DMS153 treated with DMSO at 0.1 percent for 48 hours (cell line): ENCODE measurements around the gene USP4.
"Not testable (repeated sequence)": the region's sequence is repeated elsewhere in the genome, so short reads cannot be mapped to it uniquely, and the experiment has no call there.

Source experiments
- DNase-seq: peaks from one replicate; lab custom pipeline; 2025; ENCODE audit not compliant: unreplicated experiment; lab: John Stamatoyannopoulos, UW

The USP4 gene, protein sequence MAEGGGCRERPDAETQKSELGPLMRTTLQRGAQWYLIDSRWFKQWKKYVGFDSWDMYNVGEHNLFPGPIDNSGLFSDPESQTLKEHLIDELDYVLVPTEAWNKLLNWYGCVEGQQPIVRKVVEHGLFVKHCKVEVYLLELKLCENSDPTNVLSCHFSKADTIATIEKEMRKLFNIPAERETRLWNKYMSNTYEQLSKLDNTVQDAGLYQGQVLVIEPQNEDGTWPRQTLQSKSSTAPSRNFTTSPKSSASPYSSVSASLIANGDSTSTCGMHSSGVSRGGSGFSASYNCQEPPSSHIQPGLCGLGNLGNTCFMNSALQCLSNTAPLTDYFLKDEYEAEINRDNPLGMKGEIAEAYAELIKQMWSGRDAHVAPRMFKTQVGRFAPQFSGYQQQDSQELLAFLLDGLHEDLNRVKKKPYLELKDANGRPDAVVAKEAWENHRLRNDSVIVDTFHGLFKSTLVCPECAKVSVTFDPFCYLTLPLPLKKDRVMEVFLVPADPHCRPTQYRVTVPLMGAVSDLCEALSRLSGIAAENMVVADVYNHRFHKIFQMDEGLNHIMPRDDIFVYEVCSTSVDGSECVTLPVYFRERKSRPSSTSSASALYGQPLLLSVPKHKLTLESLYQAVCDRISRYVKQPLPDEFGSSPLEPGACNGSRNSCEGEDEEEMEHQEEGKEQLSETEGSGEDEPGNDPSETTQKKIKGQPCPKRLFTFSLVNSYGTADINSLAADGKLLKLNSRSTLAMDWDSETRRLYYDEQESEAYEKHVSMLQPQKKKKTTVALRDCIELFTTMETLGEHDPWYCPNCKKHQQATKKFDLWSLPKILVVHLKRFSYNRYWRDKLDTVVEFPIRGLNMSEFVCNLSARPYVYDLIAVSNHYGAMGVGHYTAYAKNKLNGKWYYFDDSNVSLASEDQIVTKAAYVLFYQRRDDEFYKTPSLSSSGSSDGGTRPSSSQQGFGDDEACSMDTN

DNA sequence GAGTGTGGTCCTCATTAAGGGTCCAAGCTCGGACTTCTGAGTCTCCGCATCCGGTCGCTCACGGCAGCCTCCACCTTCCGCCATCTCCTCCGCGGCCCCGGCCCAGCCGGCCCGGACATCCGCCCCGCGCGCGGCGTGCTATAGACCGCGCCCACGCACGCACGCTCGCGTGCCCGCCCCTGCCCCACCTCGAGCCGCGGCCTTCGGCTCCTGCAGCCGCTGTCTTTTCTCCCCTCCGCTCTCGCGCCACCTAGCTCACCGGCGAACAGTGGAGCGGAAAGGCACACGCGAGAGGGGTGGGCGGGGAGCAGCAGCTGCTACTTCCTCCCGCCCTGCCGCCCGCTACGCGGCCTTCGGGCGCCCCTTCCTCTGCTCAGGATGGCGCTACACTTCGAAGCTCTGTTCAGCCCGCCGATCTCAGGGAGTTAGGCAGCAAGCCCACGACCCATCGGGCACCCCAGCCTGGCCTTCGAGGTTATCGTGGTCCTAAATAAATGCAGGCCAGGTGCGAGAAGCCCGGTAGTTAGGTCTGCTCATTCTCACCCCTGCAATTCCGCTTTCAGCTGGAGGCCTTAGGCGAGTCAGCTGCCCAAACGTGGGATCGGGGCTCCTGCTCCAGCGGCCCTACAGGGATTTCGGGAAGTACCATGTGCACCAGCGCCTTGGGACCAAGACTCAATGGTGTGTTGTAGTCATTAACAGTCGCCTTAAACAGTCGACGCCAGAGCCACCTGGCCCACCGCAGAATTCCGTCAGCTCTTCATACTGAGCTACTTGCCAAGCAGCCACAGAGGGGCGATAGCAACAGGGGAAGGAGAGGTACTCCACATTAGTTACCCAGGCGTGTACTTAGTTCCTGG, at the start of gene USP4:
Gene USP4 (minus strand): TSS at position 113 of the 860 bp plus-strand sequence. CDS start 29 bp downstream, at position 84.
- DNase-seq: peak; percentile 47

DNA sequence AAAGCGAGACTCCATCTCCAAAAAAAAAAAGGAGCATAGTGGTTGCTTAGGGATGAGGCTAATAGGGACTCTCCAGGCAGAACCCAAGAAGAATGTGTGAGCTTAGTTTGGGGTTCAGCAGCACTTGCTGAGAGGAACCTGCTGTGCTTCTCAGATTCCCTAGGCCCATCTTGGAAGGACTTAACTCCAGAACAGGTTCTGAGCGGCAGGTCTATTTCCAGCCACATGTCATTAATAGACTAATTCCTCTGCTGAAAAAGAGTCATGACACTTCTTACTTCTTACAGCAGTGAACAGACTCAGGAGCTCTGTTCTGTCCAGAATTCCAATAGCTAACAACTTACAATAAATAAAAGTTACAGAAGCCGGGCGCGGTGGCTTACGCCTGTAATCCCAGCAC, 49.4 kb upstream of the USP4 start:
- no peak for DNase-seq

DNA sequence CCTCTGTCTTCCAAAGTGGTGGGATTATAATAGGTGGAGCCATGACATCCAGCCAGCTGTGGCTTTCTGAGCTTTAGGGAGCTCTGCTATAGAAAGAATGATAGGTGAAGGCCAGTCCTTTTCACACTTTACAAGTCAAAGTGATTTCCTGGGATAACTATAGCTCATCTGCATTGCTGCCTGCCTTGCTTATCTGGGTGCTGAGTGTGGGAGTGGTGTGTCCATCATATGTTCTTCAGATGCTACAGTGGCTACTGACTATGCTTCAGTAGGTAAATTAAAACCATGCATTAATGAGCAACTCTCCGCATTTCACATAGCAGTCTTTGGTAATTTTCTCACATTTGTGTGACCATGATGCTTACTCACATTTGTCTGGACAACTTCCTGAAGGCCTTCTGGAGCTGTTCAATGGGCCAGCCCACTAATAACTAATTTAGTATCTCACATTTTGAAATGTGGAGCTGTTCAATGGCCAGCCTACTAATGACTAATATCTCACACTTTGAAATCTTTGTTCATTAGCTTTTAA, 48.5 kb upstream of the USP4 start:
- DNase-seq: no peak

DNA sequence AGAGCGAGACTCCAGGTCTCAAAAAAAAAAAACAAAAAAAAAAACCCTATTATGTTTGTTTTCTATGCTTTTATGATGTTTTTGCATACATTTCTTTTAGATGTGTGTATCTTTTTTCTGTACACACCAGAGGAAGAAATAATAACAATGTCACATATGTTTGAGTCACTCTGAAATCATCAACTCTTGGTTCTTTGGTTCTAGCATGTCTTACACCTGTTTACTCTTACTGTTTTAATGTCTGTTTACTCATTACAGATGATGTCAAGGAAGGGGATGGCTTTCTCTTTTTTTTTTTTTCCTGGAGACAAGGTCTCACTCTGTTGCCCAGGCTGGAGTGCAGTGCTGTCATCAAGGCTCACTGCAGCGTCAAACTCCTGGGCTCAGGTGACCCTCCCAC, 47.9 kb upstream of the USP4 start:
- DNase-seq: no peak

DNA sequence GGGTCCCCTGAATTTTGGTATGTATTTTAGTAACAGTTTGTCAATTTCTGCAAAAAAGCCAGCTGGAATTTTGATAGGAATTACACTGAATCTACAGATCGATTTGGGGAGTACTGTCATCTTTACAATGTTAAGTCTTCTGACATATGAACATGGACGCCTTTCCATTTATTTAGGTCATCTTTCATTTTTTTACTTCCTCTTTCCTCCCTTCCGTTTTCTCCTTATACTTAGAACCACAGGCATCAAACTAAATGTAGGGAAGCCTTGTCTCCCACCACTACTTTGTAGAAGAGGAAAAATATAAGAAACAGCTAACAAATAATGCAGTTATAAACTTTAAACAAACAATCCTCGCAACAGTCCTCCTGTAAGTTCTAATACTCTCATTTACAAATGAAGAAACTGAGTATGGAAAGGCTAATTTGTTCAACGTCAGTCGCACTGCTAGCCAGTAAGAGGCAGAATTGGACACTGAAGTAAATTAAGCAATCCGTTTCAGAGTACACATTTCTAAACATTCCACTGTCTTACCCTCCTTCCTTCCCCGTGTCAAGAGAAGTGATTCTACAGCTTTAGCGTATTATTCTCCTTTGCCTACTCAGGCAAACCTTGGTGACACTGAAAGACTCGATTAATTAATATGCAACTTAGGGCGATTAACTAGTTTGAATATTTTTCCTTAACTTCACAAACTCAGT, 46.4 kb upstream of the USP4 start:
- no peak for DNase-seq

DNA sequence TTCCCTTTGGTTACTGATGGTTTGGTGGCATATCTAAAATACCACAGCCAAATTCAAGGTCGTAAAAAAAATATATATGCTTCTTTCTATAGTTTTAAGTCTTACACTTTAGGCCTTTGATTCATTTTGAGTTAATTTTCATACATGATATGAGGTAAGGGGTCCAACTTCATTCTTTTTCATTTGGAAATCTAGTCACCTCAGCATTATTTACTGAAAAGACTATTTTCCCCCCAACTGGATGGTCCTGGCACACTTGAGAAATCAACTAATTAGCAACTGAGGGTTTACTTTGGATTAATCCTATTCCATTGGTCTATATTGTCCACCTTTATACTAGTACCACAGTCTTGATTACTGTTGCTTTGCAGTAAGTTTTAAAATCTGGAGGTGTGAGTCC, 45.8 kb upstream of the USP4 start:
- DNase-seq: no peak

DNA sequence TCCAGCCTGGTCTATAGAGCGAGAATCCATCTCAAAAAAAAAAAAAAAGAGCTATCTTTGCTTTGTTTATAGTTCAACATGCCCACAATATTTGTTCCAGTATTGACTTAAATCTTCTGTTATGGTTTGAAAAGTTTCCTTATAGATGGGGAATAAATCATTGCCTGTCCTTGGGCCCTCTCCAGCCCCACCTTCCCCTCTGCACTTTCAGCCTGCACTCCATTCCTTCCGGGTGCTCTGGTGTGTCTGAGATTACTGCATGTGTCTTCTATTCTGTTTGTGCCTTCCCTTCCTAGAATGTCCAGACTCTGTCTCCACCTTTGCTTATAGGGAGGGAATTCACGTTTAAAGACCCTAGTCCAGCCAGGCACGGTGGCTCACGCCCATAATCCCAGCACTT, 43.5 kb upstream of the USP4 start:
- DNase-seq: no peak

DNA sequence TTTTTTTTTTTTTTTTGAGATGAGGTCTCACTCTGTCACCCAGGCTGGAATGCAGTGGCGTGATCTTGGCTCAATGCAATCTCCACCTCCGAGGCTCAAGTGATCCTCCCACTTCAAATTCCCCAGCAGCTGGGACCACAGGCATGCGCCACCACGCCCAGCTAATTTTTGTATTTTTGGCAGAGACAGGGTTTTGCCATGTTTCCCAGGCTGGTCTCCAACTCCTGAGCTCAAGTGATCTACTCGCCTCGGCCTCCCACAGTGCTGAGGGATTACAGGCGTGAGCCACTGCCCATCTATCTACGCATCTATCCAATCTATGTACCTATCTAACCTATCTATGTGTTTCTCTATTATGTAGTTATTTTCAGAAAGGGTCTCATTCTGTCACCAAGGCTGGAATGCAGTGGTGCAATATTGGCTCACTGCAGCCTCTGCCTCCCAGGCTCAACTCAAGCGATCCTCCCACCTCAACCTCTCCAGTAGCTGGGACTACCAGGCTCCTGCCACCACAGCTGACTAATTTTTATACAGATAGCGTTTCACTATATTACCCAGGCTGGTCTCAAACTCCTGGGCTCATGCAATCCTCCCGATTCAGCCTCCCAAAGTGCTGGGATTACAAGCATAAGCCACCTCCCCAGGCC, 38.5 kb upstream of the USP4 start:
- DNase-seq: no peak

DNA sequence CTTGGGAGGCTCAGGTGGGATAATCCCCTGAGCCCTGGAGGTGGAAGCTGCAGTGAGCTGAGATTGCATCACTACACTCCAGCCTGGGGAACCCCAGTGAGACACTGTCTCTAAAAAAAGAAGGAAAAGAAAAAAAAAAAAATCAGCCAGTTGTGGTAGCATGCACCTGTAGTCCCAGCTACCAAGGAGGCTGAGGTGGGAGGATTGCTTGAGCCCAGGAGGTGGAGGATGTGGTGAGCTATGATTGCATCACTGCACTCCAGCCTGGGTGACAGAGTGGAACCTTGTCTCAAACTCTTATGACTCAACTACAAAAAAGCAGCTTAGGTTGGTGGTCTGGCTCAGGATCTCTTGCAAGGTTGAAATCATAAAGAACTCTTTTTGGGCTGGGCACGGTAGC, 37.6 kb upstream of the USP4 start:
- DNase-seq: no peak

DNA sequence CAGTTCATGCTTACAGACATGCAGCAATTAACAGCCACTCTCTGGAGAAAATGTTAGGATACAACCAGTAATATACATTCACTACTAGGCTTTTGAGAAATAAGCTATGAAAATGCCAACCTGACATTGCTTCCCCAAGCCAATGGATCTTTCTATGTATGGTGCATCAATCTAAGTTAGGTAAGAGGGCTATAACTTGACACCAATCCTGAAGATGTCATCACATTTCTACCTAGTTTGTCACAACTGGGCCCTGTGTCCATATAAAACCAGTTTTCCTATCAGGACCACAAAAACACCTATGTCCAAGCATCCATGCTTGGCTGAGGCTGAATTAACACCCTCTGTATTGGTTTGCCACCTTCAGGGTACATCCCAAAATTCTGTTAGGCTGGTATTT, 32.1 kb upstream of the USP4 start:
- DNase-seq: no peak

DNA sequence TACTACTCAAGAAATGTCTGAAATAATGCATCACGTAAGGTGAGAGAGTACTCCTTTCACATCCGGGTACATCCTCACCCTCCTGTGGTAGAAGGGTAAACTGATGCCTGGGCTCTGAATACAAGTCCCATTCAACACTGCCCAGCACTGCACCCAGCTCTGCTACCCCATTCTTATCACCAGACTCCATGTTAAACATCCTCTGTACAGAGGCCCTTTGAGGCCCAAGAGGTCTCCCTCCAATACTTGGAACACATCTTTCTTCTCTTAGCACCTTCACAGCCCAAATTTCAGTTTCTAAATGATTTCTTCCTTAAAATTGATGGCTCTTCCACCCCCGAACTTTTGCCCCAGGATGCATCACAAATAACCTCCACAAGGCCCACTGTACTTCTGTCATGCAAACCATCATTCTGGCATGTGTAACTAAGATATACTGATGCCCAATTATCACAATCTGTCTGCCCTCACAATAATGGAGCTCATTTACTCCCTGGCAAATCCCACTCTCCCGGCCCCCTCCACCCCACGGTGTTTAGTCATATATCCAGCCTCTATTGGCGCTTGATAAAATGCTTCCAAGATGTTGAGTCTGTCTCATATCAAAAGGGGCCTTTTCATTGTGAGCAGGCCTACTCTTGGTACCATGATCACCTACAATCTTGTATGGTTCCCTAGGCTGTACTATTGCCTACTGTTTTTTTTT, 30.9 kb upstream of the USP4 start:
- DNase-seq: no peak

DNA sequence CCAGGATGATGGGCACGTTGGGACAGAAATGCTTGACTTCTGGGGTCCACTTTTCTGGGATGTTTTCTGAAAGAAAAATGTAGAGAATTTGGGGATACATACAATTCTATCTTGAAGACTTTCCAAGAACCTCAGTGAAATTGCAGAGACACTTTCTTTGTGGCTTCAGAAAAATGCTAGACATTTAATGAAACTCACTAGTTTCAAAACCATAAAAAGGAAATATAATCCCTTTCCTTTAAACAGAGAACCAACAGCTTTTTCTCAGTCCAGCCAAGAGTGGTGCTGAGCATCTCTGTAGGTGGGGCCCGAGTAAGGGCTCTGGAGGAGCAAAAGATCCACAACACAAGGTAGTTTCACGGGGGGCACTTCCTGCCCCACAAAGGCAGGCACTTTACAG, 22.7 kb upstream of the USP4 start:
- DNase-seq: no peak

DNA sequence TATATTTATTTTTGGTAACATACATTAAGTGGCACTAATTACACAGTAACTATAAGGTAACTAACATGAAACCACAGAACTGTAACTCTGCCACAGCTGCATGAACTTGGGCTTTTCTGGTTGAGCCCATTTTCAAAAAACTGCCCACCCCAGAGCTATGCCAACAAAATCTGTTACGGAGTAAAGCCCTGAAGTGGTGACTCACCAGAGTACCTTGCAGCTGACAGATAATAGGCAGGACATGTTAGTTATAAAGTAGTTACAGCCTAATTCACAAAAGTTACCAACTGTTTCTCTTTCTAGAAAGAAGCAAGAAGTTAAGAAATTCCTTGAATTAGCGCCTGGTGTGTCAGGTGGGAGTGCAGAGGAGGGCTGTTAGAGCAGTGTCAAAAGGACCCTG, 19.8 kb upstream of the USP4 start:
- DNase-seq: no peak

DNA sequence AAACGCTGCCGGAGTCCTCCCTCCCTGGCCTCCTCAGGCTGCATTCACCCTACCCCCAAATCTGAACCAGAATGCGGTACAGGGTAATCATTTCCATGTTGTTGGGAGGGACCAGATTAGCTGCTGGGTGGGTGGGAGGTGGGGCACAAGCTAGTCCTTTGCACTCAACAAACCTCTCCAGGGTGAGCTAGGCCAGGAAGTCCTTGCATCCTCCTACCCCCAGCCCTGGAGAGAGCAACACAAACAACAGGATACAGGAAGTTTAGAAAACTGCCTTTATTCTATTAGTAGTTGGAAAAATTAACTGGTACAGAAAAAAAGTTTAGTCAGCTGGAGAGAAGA, 19.0 kb upstream of the USP4 start:
- DNase-seq: no peak

DNA sequence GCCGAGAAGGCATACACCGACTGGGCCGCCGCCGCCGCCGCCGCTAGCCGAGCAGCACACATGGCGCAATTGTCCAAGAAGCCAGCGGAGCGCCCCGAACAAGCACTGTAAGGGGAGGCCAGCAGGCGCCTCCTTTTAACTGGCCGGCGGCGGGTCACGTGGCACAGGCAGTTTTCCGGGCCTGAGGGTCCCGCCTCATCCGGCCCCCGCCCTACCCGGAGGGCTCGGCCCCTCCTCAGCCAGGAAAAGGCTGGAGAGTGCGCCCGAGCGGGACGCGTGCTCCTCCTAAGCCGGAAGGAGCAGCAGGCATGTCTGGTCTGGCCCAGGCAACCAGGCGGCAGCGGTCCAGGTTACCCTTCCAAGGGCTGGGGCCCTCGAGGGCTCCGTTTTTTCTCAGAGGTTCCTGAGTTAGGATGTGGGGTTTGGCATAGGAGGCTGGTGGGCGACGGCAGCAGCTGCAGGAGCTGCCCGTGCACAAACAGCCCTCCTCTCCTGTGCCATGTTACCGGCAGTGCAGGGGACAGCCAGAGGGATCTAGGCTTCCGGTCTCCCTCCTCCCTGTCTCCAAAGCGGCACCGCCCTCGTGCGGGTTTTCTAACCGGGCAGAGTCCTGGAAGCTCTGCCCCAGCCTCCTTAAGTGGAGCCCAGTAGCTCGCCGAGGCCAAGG, 18.5 kb upstream of the USP4 start, which contains the start of gene GPX1:
Gene GPX1 (minus strand): TSS at position 137 of the 667 bp plus-strand sequence. CDS start 75 bp downstream, at position 62.
- peak; percentile 26 for DNase-seq

DNA sequence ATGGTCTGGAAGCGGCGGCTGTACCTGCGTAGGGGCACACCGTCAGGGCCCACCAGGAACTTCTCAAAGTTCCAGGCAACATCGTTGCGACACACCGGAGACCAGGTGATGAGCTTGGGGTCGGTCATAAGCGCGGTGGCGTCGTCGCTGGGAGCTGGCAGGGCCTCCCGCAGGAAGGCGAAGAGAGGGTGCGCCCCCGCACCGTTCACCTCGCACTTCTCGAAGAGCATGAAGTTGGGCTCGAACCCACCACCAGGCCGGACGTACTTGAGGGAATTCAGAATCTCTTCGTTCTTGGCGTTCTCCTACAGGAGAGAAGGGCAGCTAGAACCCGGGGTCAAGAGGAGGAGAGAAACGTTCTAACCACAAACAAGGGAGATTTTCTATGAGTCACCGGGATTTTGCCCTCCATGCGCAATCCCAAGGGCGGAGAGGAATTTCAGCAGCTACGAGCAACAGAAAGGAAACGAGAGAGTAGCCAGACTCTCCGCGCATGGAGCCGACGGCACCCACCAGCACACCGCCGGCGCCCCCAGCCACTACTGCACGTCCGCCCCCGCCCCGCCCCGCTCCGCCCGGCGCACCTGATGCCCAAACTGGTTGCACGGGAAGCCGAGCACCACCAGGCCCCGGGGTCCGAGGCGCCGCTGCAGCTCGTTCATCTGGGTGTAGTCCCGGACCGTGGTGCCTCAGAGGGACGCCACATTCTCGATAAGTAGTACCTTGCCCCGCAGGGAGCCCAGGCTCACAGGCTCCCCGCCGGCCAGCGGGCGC, 17.8 kb upstream of the USP4 start:
- DNase-seq: not testable (repeated sequence)

DNA sequence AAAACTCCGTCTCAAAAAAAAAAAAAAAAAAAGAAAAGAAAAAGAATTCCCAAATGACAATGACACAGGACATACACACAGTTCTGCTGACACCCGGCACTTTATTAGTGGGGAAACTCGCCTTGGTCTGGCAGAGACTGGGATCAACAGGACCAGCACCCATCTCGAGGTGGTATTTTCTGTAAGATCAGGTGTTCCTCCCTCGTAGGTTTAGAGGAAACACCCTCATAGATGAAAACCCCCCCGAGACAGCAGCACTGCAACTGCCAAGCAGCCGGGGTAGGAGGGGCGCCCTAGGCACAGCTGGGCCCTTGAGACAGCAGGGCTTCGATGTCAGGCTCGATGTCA, 17.2 kb upstream of the USP4 start:
- not testable (repeated sequence) for DNase-seq

DNA sequence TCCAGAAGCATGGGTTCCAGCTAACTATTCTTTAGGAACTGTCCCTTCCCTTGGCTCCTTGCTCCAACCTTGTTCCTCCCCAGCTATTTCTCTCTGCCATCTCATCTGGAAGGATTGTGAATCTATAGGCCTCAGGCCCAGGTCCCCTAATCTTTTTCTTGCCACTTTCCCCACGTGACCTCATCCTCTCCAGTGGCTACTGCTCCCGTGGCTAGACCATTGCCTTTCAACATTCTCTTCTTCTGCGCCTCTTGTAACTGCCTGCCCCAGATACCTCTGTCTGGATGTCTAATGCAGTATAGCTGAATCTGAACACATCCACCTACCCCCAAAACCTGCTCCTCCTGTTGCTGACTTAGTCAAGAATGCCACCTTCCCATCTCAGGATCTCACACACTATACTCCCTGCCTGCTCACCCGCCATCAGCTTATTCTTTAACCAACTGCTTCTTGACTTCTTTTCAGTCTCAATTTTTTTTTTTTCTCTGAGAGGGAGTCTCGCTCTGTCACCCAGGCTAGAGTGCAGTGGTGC, 13.1 kb upstream of the USP4 start:
- no peak for DNase-seq
